SK-N-MC (cell line): ENCODE data around the gene ZNF644.

Experiments used
- DNase-seq: peaks from one replicate; pipeline ENCODE4 v3.0.0-alpha.2; 2011; ENCODE audit warnings: low read depth, low spot score
- H3K27ac ChIP-seq: fragments of 200-600 bp; sonication (generic); 2 replicates; pipeline ENCODE4 v1.5.1; 2016; ENCODE audit warnings: mixed run types
- H3K36me3 ChIP-seq: fragments of 200-600 bp; sonication (generic); 2 replicates; pipeline ENCODE4 v1.6.1; 2017; ENCODE audit warnings: antibody characterized with exemption, low read length, mixed read lengths; ENCODE audit not compliant: insufficient read depth
- H3K4me3 ChIP-seq: fragments of 200-600 bp; sonication (generic); 2 replicates; pipeline ENCODE4 v1.5.1; 2016
- H3K9ac ChIP-seq: fragments of 200-600 bp; sonication (generic); 2 replicates; pipeline ENCODE4 v1.8.0; 2017; ENCODE audit warnings: mixed run types, mixed read lengths; ENCODE audit not compliant: insufficient read length
- H3K9me3 ChIP-seq: fragments of 200-600 bp; sonication (generic); 2 replicates; pipeline ENCODE4 v1.6.1; 2017; ENCODE audit warnings: low read depth, mild to moderate bottlenecking, antibody characterized with exemption, low read length, moderate library complexity, mixed read lengths
- EZH2 ChIP-seq: fragments of 200-600 bp; sonication (generic); IDR thresholded peaks from one replicate; pipeline ENCODE4 v1.6.1; 2017; ENCODE audit warnings: antibody characterized with exemption
- FOXP2 ChIP-seq: optimal IDR thresholded peaks from 2 replicates; pipeline ENCODE3; 2011; ENCODE audit warnings: mild to moderate bottlenecking, moderate library complexity; ENCODE audit not compliant: insufficient read depth; ENCODE audit errors: extremely low read length, control extremely low read depth
- POLR2AphosphoS5 ChIP-seq: IDR thresholded peaks from 2 replicates; pipeline ENCODE4 v1.6.1; 2012; ENCODE audit warnings: mild to moderate bottlenecking, low read depth, low read length, borderline replicate concordance

ZNF644 gene

DNA sequence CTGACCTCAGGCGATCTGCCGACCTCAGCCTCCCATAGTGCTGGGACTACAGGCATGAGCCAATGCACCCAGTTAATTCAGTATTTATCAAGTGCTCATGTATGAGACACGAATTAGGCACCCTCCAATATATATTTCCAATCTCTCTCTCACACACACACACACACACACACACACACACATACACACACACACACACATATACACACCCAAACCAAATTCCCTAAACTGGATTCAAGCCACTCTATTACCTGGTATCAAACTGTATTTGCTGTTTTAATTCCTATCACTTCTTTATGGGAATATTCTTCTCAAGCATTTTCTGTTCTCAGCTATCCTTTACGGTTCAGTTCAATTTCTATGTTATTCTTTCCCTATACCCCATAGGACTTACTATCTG, 8.5 kb downstream of the ZNF644 start:
- H3K36me3 ChIP-seq = peaks cover 71% of the 10 kb centered on the region
- no peak overlapping the region for H3K9ac ChIP-seq
- H3K9me3 ChIP-seq = no peaks in the 10 kb centered on the region
- no peak overlapping the region for H3K27ac ChIP-seq
- H3K4me3 ChIP-seq = no peak overlapping the region
- no peak for TF ChIP-seq POLR2AphosphoS5
- TF ChIP-seq FOXP2 = no peak
- DNase-seq = no peak

DNA sequence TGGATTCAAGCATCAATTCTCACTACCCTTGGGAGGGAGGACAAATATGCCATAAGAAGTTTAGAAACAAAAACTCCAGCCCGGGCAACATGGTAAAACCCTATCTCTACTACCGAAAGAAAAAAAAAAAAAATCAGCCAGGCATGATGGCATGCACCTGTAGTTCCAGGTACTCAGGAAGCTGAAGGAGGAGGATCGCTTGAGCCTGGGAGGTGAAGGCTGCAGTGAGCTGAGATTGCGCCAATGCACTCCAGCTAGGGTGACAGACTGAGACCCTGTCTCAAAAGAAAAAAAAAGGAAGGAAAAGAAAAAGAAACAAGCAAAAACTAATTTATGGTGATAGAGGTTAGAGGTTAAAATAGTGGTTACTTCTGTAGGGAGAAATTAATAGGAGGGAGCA, 9.6 kb downstream of the ZNF644 start:
- no peak overlapping the region for H3K27ac ChIP-seq
- H3K36me3 ChIP-seq = peaks cover 69% of the 10 kb centered on the region
- no peak overlapping the region for H3K9ac ChIP-seq
- TF ChIP-seq POLR2AphosphoS5 (no peak), FOXP2 (no peak), EZH2 (no peak)
- DNase-seq = no peak
- H3K4me3 ChIP-seq = no peak overlapping the region
- no peaks in the 10 kb centered on the region for H3K9me3 ChIP-seq

DNA sequence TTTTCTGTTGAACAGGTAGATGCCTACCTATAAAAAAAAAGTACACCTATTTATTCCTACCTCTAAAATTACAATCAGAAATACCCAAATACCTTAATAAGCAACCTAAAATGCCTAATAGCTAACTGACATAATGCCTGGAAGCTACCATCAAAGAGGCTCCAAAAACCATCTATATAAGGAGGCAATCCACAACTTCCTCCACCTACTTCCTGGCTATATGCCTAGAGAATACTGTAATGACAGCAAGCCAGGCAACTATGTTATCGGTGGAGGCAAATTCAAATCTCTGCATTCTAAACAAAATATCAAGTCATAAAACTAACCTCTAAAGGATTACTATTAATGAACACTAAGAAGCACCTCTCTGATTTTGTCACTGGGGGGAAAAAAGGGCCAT, 10.1 kb downstream of the ZNF644 start:
- no peak overlapping the region for H3K9ac ChIP-seq
- no peaks in the 10 kb centered on the region for H3K9me3 ChIP-seq
- H3K36me3 ChIP-seq = peaks cover 68% of the 10 kb centered on the region
- DNase-seq = no peak
- TF ChIP-seq POLR2AphosphoS5 = no peak
- no peak for TF ChIP-seq EZH2
- TF ChIP-seq FOXP2 = no peak
- no peak overlapping the region for H3K27ac ChIP-seq
- no peak overlapping the region for H3K4me3 ChIP-seq

DNA sequence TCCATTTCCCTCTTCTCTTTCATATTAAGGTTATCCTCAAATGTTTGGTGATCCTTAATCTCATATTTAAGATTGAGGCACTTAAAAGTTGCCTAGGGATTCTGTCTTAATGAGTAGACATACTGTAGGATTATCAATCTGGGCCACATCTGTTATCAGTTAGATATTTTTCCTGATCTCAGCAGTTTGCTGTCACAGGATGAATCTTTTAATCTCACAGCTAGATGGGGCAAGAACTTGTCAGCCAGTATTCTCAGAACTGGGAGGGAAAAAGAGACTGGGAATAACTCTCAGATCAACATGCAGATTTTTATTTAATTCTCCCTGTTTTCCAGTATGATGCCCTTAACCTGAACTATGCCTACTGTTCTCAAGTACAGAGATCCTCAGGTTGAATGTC, 14.0 kb downstream of the ZNF644 start:
- DNase-seq = no peak
- Histone ChIP-seq H3K9ac (no peak overlapping the region), H3K4me3 (no peak overlapping the region), H3K9me3 (peaks cover 6% of the 10 kb centered on the region; the same call in 1 of the 2 replicates), H3K36me3 (peaks cover 71% of the 10 kb centered on the region), H3K27ac (peak overlapping the region; percentile 2)
- TF ChIP-seq EZH2 = no peak
- no peak for TF ChIP-seq FOXP2
- no peak for TF ChIP-seq POLR2AphosphoS5

DNA sequence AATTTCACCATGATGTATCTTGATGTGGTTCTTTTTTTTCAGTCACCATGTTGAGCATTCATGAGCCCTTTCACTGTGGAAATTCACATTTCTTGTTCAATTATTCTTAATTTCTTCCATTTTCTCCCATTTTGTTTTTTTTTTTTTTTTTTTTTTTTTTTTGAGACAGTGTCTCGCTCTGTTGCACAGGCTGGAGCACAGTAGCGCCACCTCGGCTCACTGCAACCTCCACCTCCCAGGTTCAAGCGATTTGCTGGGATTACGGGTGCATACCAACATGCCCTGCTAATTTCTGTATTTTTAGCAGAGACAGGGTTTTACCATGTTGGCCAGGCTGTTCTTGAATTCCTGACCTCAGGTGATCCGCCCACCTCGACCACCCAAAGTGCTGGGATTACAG, 14.7 kb downstream of the ZNF644 start:
- no peak overlapping the region; the same call in 1 of the 2 replicates for H3K27ac ChIP-seq
- no peak overlapping the region for H3K4me3 ChIP-seq
- peaks cover 6% of the 10 kb centered on the region; the same call in 1 of the 2 replicates for H3K9me3 ChIP-seq
- H3K9ac ChIP-seq = no peak overlapping the region
- TF ChIP-seq EZH2 (no peak), POLR2AphosphoS5 (no peak), FOXP2 (no peak)
- peaks cover 64% of the 10 kb centered on the region for H3K36me3 ChIP-seq
- no peak for DNase-seq

DNA sequence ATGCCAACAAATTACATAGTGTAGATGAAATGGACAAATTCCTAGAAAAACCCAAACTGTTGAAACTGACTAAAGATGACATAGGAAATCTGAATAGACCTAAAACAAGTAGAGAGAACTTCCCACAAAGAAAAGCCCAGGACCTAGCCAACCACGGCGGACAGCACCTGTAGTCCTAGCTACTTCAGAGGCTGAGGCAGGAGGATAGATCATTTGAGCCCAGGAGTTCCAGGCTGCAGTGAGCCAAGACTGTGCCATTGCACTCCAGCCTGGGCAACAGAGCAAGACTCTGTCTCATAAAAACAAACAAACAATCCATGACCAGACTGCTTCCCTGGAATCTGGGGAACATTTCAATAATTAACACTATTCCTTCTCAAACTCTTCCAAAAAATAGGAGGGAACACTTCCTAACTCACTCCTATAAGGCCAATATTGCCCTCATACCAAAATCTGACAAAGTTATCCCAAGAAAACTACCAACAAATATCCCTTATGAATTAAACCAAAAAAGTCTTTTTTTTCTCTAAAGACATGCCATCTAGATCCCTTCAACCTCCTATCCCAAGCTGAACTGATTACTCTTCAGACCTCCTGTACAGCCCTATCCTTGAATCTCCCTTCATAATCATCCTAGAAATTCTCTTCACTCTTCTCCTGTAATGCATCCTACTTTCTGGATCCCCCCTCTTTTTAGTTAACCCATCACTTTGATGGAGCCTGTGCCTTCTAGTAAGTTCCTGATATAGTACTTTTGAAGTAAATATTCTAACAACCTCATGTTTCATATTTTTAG, 15.5 kb downstream of the ZNF644 start:
- DNase-seq = no peak
- TF ChIP-seq EZH2 (no peak), POLR2AphosphoS5 (no peak), FOXP2 (no peak)
- Histone ChIP-seq H3K36me3 (peaks cover 56% of the 10 kb centered on the region), H3K9me3 (peaks cover 6% of the 10 kb centered on the region; the same call in 1 of the 2 replicates), H3K4me3 (no peak overlapping the region), H3K27ac (no peak overlapping the region), H3K9ac (no peak overlapping the region)

DNA sequence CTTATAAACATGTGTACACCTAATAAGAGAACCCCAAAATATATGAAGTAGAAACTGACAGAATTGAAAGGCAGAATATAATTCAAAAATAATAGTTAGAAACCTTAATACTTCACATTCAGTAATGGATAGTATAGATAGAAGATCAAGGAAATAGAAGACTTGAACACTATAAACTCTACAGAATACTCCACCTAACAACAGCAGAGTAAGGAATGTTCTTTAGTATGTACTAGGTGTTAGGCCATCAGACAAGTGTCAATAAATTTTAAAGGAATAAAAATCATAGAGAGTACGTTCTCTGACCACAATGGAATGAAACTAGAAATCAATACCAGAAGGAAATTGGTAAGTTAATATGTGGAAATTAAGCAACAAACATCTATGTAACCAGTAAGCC, 16.6 kb downstream of the ZNF644 start:
- H3K27ac ChIP-seq = no peak overlapping the region
- TF ChIP-seq EZH2 (no peak), FOXP2 (no peak), POLR2AphosphoS5 (no peak)
- peaks cover 6% of the 10 kb centered on the region; the same call in 1 of the 2 replicates for H3K9me3 ChIP-seq
- no peak for DNase-seq
- H3K36me3 ChIP-seq = peaks cover 56% of the 10 kb centered on the region
- H3K4me3 ChIP-seq = no peak overlapping the region
- no peak overlapping the region for H3K9ac ChIP-seq

DNA sequence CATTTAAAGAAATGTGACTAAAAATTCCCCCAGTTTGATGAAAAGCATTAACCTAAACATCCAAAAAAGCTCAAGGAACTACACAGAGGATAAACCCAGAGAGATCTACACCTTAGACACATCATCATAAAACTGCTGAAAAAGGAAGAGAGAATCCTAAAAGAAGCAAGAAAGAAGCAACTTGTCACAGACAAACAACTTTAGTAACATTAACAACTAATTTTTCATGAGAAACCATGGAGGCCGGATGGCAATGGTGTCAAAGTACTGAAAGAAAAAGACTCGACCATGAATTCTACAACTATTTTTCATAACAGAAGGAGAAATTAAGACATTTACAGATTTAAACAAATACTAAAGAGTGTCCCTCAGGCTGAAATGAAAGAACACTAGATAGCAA, 17.7 kb downstream of the ZNF644 start:
- no peak for DNase-seq
- Histone ChIP-seq H3K9me3 (peaks cover 6% of the 10 kb centered on the region; the same call in 1 of the 2 replicates), H3K36me3 (peaks cover 47% of the 10 kb centered on the region)

DNA sequence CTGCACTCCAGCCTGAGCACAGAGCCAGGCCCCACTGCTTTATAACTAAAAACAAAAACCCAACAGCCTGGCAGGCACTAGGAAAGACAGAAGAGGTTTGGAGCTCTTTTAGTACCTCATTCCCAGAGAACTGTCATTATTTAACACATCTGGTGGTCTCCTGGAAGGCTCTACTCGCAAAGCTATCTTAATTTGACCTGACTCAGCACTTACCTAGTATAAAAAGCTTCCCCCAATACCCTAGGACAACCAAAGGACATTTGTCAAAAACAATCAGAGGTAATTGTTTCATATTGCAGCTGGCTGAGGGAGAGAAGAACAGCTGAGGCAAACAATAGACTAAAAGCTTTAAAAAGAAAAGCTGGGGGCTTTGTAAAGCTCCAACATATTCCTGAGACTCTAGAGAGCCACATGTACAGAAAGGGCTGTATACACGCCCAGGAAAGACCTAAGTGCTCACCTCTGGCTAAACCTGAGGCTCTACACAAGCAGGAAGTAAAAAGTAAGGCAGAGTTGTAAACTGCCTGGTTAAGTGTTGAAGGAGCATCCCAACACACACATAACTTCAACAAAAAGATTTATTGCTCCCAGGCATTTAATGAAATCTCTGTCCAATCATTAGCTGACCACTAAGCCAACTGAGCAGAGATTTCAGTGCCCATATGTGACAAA, 25.0 kb downstream of the ZNF644 start:
- peaks cover 14% of the 10 kb centered on the region; the same call in 1 of the 2 replicates for H3K9me3 ChIP-seq
- H3K4me3 ChIP-seq = no peak overlapping the region
- no peak overlapping the region for H3K27ac ChIP-seq
- no peak overlapping the region for H3K9ac ChIP-seq
- peaks cover 43% of the 10 kb centered on the region for H3K36me3 ChIP-seq
- TF ChIP-seq POLR2AphosphoS5 (no peak), FOXP2 (no peak), EZH2 (no peak)
- DNase-seq = no peak

More for the DNA sequence above, 17.7 kb downstream of the ZNF644 start:
- no peak overlapping the region for H3K27ac ChIP-seq
- H3K4me3 ChIP-seq = no peak overlapping the region
- TF ChIP-seq FOXP2 = no peak
- no peak for TF ChIP-seq POLR2AphosphoS5
- TF ChIP-seq EZH2 = no peak
- H3K9ac ChIP-seq = no peak overlapping the region
